ENCODE measurements around the gene SKAP1.
A peak's percentile ranks its signal among the peaks of the same experiment; 100 is the strongest.
"Not testable (repeated sequence)": the region's sequence is repeated elsewhere in the genome, so short reads cannot be mapped to it uniquely, and the experiment has no call there.

Gene SKAP1

GRCh38 chr17:48445248-48445620, 15.2 kb upstream of the SKAP1 start:
- DNase-seq = no peak

GRCh38 chr17:48444516-48445247, 14.7 kb upstream of the SKAP1 start:
- DNase-seq = no peak

- DNase-seq = no peak
These were observed 13.7 kb upstream of the SKAP1 start for GRCh38 chr17:48443712-48444111.

- no peak for DNase-seq
These were observed 12.8 kb upstream of the SKAP1 start for GRCh38 chr17:48442819-48443218.

- DNase-seq = no peak
These were observed 11.8 kb upstream of the SKAP1 start for GRCh38 chr17:48441862-48442261.

- DNase-seq = no peak
These were observed 11.3 kb upstream of the SKAP1 start for GRCh38 chr17:48441231-48441711.

GRCh38 chr17:48440669-48441068, 10.7 kb upstream of the SKAP1 start:
- no peak for DNase-seq

GRCh38 chr17:48439875-48440505, 10.0 kb upstream of the SKAP1 start:
- no peak for DNase-seq

- DNase-seq = no peak
These were observed 9.3 kb upstream of the SKAP1 start for GRCh38 chr17:48439110-48439850.

GRCh38 chr17:48438516-48439061, 8.6 kb upstream of the SKAP1 start:
- DNase-seq = no peak

GRCh38 chr17:48433896-48434295, 3.9 kb upstream of the SKAP1 start:
- DNase-seq = no peak

GRCh38 chr17:48432820-48433775, 3.1 kb upstream of the SKAP1 start:
- no peak for DNase-seq

- no peak for DNase-seq
These were observed 858 bp downstream of the SKAP1 start for GRCh38 chr17:48429156-48429555.

GRCh38 chr17:48427598-48427997, 2.4 kb downstream of the SKAP1 start:
- DNase-seq = peak; percentile 57 to 60

- DNase-seq = no peak
These were observed 3.1 kb downstream of the SKAP1 start for GRCh38 chr17:48426761-48427500.

- DNase-seq = no peak
These were observed 3.9 kb downstream of the SKAP1 start for GRCh38 chr17:48426019-48426665.

GRCh38 chr17:48422060-48422459, 8.0 kb downstream of the SKAP1 start:
- not testable (repeated sequence) for DNase-seq

- no peak for DNase-seq
These were observed 9.2 kb downstream of the SKAP1 start for GRCh38 chr17:48420823-48421222.

GRCh38 chr17:48416971-48417370, 13.0 kb downstream of the SKAP1 start:
- no peak for DNase-seq

- DNase-seq = no peak
These were observed 16.2 kb downstream of the SKAP1 start for GRCh38 chr17:48413613-48414405.
